SKM-1 (cell line): ENCODE results near the gene STK10.
"Not testable (repeated sequence)": the region's sequence is repeated elsewhere in the genome, so short reads cannot be mapped to it uniquely, and the experiment has no call there.

ENCODE experiments used
- DNase-seq: peaks from one replicate; lab custom pipeline; 2025; ENCODE audit not compliant: unreplicated experiment; lab: John Stamatoyannopoulos, UW

Gene STK10

GRCh38 chr5:172188033-172188892 lies at the start of gene STK10:
Gene STK10 (minus strand): TSS chr5:172188224. CDS start chr5:172188042, 182 bp downstream.
- peak; percentile 86 for DNase-seq

- DNase-seq = no peak
Observed at GRCh38 chr5:172235827-172236736, 48.1 kb upstream of the STK10 start.

DNA sequence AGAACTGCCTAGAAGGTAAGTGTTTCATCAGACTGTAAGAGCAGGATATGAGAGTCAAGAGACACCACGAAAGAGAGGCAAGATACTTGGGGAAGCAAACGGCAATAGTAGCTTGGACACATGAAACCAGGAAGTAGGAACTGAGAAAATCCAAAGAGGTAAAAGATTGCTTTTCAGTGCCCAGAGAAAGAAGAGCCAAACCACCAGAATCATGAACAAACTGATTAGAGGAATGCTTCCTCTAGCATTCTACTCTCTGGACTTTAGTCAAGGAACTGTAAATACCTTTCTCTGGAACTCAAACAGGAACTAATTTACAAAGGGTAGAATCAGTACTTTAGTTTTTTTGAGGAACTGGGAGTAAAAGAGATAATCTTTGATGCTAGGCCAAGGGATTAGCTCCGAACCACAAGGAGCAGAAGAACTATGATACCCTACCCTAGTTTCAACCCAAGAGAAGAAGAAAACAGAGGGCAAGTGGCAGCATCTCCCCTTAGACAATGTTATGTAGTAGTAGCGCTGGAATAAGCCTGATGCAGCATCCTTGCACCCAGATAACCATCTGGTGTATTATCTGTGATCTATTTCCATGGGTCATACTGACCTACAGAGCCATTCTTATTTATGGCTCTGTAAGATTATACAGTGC lies 47.2 kb upstream of the STK10 start:
- peak; percentile 49 for DNase-seq

- no peak for DNase-seq
Observed at GRCh38 chr5:172234031-172234430, 46.0 kb upstream of the STK10 start.

- DNase-seq = no peak
Observed at GRCh38 chr5:172229904-172230303, 41.9 kb upstream of the STK10 start.

- no peak for DNase-seq
Observed at GRCh38 chr5:172224996-172225395, 37.0 kb upstream of the STK10 start.

DNA sequence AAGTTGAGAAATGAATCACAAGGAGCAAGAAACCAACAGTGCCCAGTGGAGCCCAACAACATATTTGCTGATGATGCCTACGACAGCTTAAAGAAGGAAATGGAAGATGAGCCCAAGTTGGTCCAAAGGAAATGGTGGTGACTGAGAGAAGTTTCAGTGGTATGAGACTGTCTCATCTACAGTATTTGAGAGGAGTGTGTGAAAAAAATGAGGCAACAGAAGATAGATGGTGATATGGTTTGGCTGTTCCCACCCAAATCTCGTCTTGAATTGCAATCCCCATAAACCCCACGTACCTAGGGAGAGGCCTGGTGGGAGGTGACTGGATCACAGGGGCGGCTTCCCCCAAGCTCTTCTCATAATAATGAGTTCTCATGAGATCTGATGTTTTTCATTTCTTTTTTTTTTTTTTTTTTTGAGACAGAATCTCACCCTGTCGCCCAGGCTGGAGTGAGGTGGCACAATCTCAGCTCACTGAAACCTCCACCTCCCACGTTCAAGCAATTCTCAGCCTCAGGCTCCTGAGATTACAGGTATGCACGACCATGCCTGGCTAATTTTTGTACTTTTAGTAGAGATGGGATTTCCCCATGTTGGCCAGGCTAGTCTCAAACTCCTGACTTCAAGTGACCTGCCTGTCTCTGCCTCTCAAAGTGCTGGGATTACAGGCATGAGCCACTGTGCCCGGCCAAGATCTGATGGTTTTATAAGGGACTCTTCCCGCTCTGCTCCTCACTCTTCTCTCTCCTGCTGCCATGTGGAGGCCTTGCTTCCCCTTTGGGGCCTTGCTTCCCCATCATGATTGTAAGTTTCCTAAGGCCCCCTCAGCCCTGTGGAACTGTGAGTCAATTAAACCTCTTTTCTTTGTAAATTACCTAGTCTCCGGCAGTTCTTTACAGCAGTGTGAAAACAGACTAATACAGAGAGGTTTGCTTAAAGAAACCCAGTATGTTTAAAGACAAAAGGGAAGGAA lies 36.2 kb upstream of the STK10 start:
- DNase-seq = no peak

DNA sequence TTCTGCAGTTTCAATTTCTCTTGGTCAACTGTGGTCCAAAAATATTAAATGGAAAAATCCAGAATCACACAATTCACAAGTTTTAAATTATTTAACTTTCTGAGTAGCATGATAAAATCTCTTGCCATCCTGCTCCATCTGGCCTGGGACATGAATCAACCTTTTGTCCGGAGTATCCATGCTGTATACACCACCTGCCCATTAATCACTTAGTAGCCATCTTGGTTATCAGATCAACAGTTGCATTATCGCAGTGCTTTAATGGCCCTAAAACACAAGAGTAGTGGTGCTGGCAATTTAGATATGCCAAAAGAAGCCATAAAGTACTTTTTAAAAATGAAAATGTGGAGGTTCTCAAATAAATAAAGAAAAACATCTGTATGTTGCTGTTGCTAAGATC lies 31.3 kb upstream of the STK10 start:
- no peak for DNase-seq

- no peak for DNase-seq
Observed at GRCh38 chr5:172216345-172216744, 28.3 kb upstream of the STK10 start.

DNA sequence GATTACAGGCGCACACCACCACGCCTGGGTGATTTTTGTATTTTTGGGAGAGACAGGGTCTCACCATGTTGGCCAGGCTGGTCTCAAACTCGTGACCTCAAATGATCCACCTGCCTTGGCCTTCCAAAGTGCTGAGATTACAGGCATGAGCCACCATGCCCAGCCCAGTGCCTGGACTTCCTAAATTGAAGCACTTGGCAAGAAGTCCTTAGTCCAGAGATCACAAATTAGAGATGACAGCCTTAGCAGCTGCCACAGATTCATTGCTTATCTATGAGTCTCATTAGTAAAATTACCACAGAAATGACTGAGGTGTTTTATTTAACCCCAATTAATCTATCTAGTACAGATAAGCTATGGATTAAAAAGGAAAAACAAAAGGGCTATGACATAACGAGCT lies 25.1 kb upstream of the STK10 start:
- DNase-seq = no peak

DNA sequence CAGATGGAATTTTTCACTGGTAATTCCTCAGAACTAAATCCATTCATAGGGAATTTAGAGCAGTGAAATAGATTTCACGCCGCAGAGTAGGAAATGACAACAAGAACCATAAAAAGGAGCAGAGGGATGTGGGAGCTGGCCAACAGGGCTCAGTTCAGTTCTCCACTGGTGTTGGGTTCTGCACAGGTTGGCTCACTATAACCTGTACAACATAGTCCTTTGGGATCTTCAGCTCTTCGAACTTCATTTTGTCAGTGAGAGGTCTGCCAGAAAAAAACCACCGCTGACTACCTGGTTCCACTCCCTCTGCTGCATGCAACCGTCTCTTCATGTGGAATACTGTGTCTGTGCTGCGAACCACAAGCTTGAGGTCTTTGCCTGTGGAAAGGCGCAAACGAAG lies 23.7 kb upstream of the STK10 start:
- DNase-seq = no peak

GRCh38 chr5:172209714-172210113 lies 21.7 kb upstream of the STK10 start:
- no peak for DNase-seq

DNA sequence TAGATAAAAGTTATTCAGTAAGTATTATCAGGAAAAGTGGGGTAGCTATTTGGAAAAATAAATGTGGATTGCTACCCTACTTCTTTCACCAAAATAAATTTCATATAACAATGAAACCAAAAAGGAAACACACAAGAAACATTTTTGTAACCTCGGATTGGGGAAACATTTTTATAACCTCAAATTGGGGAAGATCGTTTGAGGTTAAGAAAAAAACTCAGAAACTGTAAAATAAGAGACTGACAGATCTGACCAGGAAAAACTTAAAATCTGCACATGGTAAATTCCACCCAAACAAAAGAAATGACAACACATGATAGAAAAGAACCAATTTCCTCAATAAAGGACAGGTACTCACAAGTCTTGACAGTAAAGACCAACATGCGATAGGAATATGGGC lies 19.5 kb upstream of the STK10 start:
- no peak for DNase-seq

GRCh38 chr5:172205984-172206383 lies 18.0 kb upstream of the STK10 start:
- DNase-seq = not testable (repeated sequence)

- DNase-seq = no peak
Observed at GRCh38 chr5:172200476-172200875, 12.5 kb upstream of the STK10 start.

DNA sequence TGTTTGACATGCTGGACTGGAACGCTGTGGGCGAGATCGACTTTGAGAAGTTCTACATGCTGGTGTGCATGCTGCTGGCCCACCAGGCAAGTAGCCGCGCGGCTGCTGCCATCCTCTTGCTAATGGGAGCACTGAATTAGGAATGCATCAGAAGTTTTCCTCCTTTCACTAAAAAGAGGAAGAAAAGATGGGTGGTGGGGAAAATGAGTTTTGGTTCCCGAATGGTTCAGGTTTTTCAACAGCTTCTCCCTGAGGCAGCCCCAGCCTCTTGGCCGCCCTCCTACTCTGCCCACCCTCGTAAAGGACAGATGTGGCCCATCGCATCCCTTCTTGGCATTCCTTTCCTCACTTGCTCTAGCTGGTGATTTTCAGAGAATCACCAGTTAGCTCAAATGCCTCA lies 11.4 kb upstream of the STK10 start:
- no peak for DNase-seq

DNA sequence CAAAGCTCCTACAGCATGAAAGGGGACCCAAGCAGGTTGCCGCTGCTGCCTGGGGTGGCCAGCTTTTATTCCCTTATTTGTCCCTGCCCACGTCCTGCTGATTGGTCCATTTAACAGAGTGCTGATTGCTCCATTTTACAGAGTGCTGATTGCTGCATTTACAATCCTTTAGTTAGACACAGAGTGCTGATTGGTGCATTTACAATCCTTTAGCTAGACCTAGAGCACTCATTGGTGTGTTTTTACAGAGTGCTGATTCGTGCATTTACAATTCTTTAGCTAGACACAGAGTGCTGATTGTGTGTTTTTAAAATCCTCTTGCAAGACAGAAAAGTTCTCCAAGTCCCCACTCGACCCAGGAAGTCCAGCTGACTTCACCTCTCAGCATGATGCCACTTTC lies 9.8 kb upstream of the STK10 start:
- not testable (repeated sequence) for DNase-seq

- DNase-seq = no peak
Observed at GRCh38 chr5:172194985-172195774, 7.2 kb upstream of the STK10 start.

- DNase-seq = no peak
Observed at GRCh38 chr5:172193872-172194271, 5.8 kb upstream of the STK10 start, which contains the start of gene EFCAB9. Gene EFCAB9 (plus strand): TSS chr5:172194172. CDS start chr5:172194173, 1 bp downstream.
